ENCODE measurements around the gene UCKL1.

UCKL1 gene

GRCh38 chr20:63952769-63953168, 3.4 kb downstream of the UCKL1 start:
- H3K9ac ChIP-seq (ENCODE audit: low read length) = no peak overlapping the region
- H3K4me3 ChIP-seq (ENCODE audit: low read length) = no peak overlapping the region
- no peaks in the 10 kb centered on the region for H3K36me3 ChIP-seq (ENCODE audit: control insufficient read depth, insufficient read depth, low read length)
- no peaks in the 10 kb centered on the region for H3K27me3 ChIP-seq (ENCODE audit: control insufficient read depth, insufficient read depth, low read length)
- peaks cover 78% of the 10 kb centered on the region for H3K4me1 ChIP-seq (ENCODE audit: control insufficient read depth, insufficient read depth, low read length)
- H3K9me3 ChIP-seq (ENCODE audit: control insufficient read depth, low read length) = no peaks in the 10 kb centered on the region

GRCh38 chr20:63952210-63952535, 4.0 kb downstream of the UCKL1 start:
- H3K9ac ChIP-seq (ENCODE audit: low read length) = peak overlapping the region; percentile 22
- no peak overlapping the region for H3K4me3 ChIP-seq (ENCODE audit: low read length)
- no peaks in the 10 kb centered on the region for H3K9me3 ChIP-seq (ENCODE audit: control insufficient read depth, low read length)
- H3K36me3 ChIP-seq (ENCODE audit: control insufficient read depth, insufficient read depth, low read length) = no peaks in the 10 kb centered on the region
- peaks cover 78% of the 10 kb centered on the region for H3K4me1 ChIP-seq (ENCODE audit: control insufficient read depth, insufficient read depth, low read length)
- H3K27me3 ChIP-seq (ENCODE audit: control insufficient read depth, insufficient read depth, low read length) = no peaks in the 10 kb centered on the region

GRCh38 chr20:63951398-63952209, 4.6 kb downstream of the UCKL1 start:
- Histone ChIP-seq H3K27me3 (ENCODE audit: control insufficient read depth, insufficient read depth, low read length) (no peaks in the 10 kb centered on the region), H3K36me3 (ENCODE audit: control insufficient read depth, insufficient read depth, low read length) (no peaks in the 10 kb centered on the region), H3K9me3 (ENCODE audit: control insufficient read depth, low read length) (no peaks in the 10 kb centered on the region), H3K4me3 (ENCODE audit: low read length) (no peak overlapping the region), H3K4me1 (ENCODE audit: control insufficient read depth, insufficient read depth, low read length) (peaks cover 76% of the 10 kb centered on the region), H3K9ac (ENCODE audit: low read length) (peak overlapping the region; percentile 47)

GRCh38 chr20:63950701-63951397, 5.4 kb downstream of the UCKL1 start:
- H3K9ac ChIP-seq (ENCODE audit: low read length) = peak overlapping the region; percentile 47
- H3K27me3 ChIP-seq (ENCODE audit: control insufficient read depth, insufficient read depth, low read length) = no peaks in the 10 kb centered on the region
- H3K9me3 ChIP-seq (ENCODE audit: control insufficient read depth, low read length) = no peaks in the 10 kb centered on the region
- peaks cover 76% of the 10 kb centered on the region for H3K4me1 ChIP-seq (ENCODE audit: control insufficient read depth, insufficient read depth, low read length)
- no peaks in the 10 kb centered on the region for H3K36me3 ChIP-seq (ENCODE audit: control insufficient read depth, insufficient read depth, low read length)
- H3K4me3 ChIP-seq (ENCODE audit: low read length) = no peak overlapping the region

GRCh38 chr20:63947638-63948456, 8.4 kb downstream of the UCKL1 start:
- H3K9ac ChIP-seq (ENCODE audit: low read length) = peak overlapping the region; percentile 20
- no peaks in the 10 kb centered on the region for H3K9me3 ChIP-seq (ENCODE audit: control insufficient read depth, low read length)
- no peak overlapping the region for H3K4me3 ChIP-seq (ENCODE audit: low read length)
- H3K27me3 ChIP-seq (ENCODE audit: control insufficient read depth, insufficient read depth, low read length) = no peaks in the 10 kb centered on the region
- H3K4me1 ChIP-seq (ENCODE audit: control insufficient read depth, insufficient read depth, low read length) = peaks cover 57% of the 10 kb centered on the region
- peaks cover 4% of the 10 kb centered on the region for H3K36me3 ChIP-seq (ENCODE audit: control insufficient read depth, insufficient read depth, low read length)

GRCh38 chr20:63946986-63947637, 9.1 kb downstream of the UCKL1 start:
- Histone ChIP-seq H3K9me3 (ENCODE audit: control insufficient read depth, low read length) (no peaks in the 10 kb centered on the region), H3K4me1 (ENCODE audit: control insufficient read depth, insufficient read depth, low read length) (peaks cover 52% of the 10 kb centered on the region), H3K36me3 (ENCODE audit: control insufficient read depth, insufficient read depth, low read length) (peaks cover 4% of the 10 kb centered on the region), H3K4me3 (ENCODE audit: low read length) (no peak overlapping the region), H3K27me3 (ENCODE audit: control insufficient read depth, insufficient read depth, low read length) (no peaks in the 10 kb centered on the region), H3K9ac (ENCODE audit: low read length) (no peak overlapping the region)

- Histone ChIP-seq H3K9me3 (ENCODE audit: control insufficient read depth, low read length) (no peaks in the 10 kb centered on the region), H3K36me3 (ENCODE audit: control insufficient read depth, insufficient read depth, low read length) (peaks cover 4% of the 10 kb centered on the region), H3K9ac (ENCODE audit: low read length) (no peak overlapping the region), H3K4me3 (ENCODE audit: low read length) (no peak overlapping the region), H3K4me1 (ENCODE audit: control insufficient read depth, insufficient read depth, low read length) (peaks cover 44% of the 10 kb centered on the region), H3K27me3 (ENCODE audit: control insufficient read depth, insufficient read depth, low read length) (no peaks in the 10 kb centered on the region)
Measured at GRCh38 chr20:63945921-63946920, 10.0 kb downstream of the UCKL1 start.

GRCh38 chr20:63945031-63945658, 11.1 kb downstream of the UCKL1 start:
- no peaks in the 10 kb centered on the region for H3K9me3 ChIP-seq (ENCODE audit: control insufficient read depth, low read length)
- no peaks in the 10 kb centered on the region for H3K27me3 ChIP-seq (ENCODE audit: control insufficient read depth, insufficient read depth, low read length)
- peaks cover 4% of the 10 kb centered on the region for H3K36me3 ChIP-seq (ENCODE audit: control insufficient read depth, insufficient read depth, low read length)
- H3K9ac ChIP-seq (ENCODE audit: low read length) = no peak overlapping the region
- peaks cover 33% of the 10 kb centered on the region for H3K4me1 ChIP-seq (ENCODE audit: control insufficient read depth, insufficient read depth, low read length)
- no peak overlapping the region for H3K4me3 ChIP-seq (ENCODE audit: low read length)

- H3K4me1 ChIP-seq (ENCODE audit: control insufficient read depth, insufficient read depth, low read length) = peaks cover 24% of the 10 kb centered on the region
- no peaks in the 10 kb centered on the region for H3K27me3 ChIP-seq (ENCODE audit: control insufficient read depth, insufficient read depth, low read length)
- H3K9me3 ChIP-seq (ENCODE audit: control insufficient read depth, low read length) = no peaks in the 10 kb centered on the region
- H3K4me3 ChIP-seq (ENCODE audit: low read length) = no peak overlapping the region
- no peak overlapping the region for H3K9ac ChIP-seq (ENCODE audit: low read length)
- peaks cover 4% of the 10 kb centered on the region for H3K36me3 ChIP-seq (ENCODE audit: control insufficient read depth, insufficient read depth, low read length)
Measured at GRCh38 chr20:63944078-63944941, 11.9 kb downstream of the UCKL1 start.

GRCh38 chr20:63943808-63944077, 12.5 kb downstream of the UCKL1 start:
- H3K4me1 ChIP-seq (ENCODE audit: control insufficient read depth, insufficient read depth, low read length) = peaks cover 19% of the 10 kb centered on the region
- H3K27me3 ChIP-seq (ENCODE audit: control insufficient read depth, insufficient read depth, low read length) = no peaks in the 10 kb centered on the region
- H3K36me3 ChIP-seq (ENCODE audit: control insufficient read depth, insufficient read depth, low read length) = peaks cover 4% of the 10 kb centered on the region
- no peak overlapping the region for H3K4me3 ChIP-seq (ENCODE audit: low read length)
- H3K9ac ChIP-seq (ENCODE audit: low read length) = no peak overlapping the region
- no peaks in the 10 kb centered on the region for H3K9me3 ChIP-seq (ENCODE audit: control insufficient read depth, low read length)
